ENCODE results near the gene DACH1. TPM values are rescaled to one million over a fixed set of nuclear protein-coding genes. Genes with fewer than 3 reads are reported as not detected.

DACH1 gene
- polyA plus RNA-seq, 3 donors = 0.03 to 0.69 (median 0.26) TPM

DNA sequence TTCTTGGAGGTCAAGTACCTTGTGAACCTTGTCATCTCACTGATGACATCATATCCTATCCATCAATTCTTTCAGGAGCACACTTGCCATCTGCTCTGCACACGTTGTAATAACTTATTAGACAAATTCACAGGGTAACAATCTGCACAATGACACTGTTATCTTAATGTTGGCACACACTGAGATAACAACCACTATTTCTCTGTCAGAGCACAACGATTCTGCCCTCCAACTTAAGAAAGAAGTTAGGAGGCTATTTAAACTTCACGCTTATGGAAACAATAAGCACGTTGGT lies 351.3 kb downstream of the DACH1 start:
- no peak overlapping the region for H3K4me3 Mint-ChIP-seq
- peaks cover 0 to 2% of the 10 kb centered on the region in 2 donors for H3K36me3 Mint-ChIP-seq
- intact Hi-C loops (cut with micrococcal nuclease) = no loop called here
- H2AFZ ChIP-seq (ENCODE audit: insufficient read depth, low read depth, low read length, poor library complexity, severe bottlenecking) = no peak overlapping the region
- H3K79me2 ChIP-seq (ENCODE audit: insufficient read depth, low read length) = no peaks in the 10 kb centered on the region
- no peak overlapping the region for H3K4me2 ChIP-seq (replicated peaks; ENCODE audit: extremely low read depth, low read length, poor library complexity, severe bottlenecking)
- H3K9me3 Mint-ChIP-seq = peaks cover 0 to 2% (median 0%) of the 10 kb centered on the region in 7 donors
- H3K9ac ChIP-seq (ENCODE audit: insufficient read depth, low read length, poor library complexity, severe bottlenecking) = no peak overlapping the region
- no peaks in the 10 kb centered on the region for H3K9me3 ChIP-seq (replicated peaks in 1 of 2; ENCODE audit: control insufficient read depth in 1 of 2, insufficient read depth in 1 of 2, low read length in 2 of 2)
- H3K27ac ChIP-seq (ENCODE audit: low read depth in 1 of 2, low read length in 2 of 2) = no peak overlapping the region
- H3K4me1 ChIP-seq (ENCODE audit: control insufficient read depth in 1 of 2, insufficient read depth in 2 of 2, low read length in 2 of 2) = no peaks in the 10 kb centered on the region
- H4K20me1 ChIP-seq (ENCODE audit: insufficient read depth, low read length) = no peaks in the 10 kb centered on the region
- H3K27ac Mint-ChIP-seq = no peak overlapping the region
- no peaks in the 10 kb centered on the region for H3K27me3 Mint-ChIP-seq (ENCODE audit: low read depth in 3 of 3)
- H3K27me3 ChIP-seq (ENCODE audit: control insufficient read depth in 2 of 2, insufficient read depth in 2 of 2, low read length in 2 of 2) = no peaks in the 10 kb centered on the region
- H3K4me1 Mint-ChIP-seq = no peaks in the 10 kb centered on the region
- 93% methylated on average over 1 of the region's 4 CpGs for WGBS (ENCODE audit: insufficient coverage)
- H3K4me3 ChIP-seq (replicated peaks in 1 of 3; ENCODE audit: low read depth in 2 of 3, low read length in 3 of 3) = no peak overlapping the region
- no peak for DNase-seq
- no peaks in the 10 kb centered on the region for H3K36me3 ChIP-seq (replicated peaks in 1 of 2; ENCODE audit: control insufficient read depth in 1 of 2, insufficient read depth in 2 of 2, low read length in 2 of 2)
- TF ChIP-seq CTCF (IDR thresholded peaks at IDR 0.05) = no peak

DNA sequence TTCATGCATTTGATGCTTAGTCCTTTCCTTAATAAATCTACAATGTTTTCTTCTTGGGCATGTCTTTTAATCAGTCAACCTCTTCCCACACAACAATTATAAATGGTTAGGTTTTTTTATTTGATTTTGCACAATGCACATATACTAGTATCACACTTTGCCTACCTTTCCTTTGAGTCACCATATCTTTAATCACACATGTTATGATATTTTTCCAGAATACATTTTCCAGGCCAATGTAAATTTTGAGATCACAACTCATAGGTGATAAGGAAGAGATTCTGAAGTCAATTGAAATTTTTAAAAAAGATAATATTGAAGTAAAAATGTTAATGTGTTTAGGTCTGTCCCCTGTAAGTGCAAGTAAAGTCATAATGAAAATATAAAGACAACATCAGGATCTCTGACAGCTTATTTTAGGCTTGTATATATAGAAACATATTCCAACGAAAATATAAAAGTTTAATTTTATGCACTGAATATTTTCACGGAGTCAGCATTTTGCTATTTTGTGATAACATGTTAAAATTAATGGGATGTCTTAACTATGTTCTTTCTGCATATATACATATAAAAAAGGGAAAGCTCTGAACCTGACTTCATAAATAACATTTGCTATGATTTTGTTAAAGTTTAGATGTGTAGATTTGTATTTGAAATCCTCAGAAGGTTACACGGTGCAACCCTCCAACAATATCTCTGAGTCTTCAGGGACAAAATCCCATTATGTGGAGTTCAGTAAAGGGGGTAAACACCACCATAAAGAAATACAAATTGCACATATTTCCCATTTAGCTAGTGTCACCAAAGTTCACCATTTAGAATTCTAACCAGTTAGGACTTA lies 351.9 kb downstream of the DACH1 start:
- TF ChIP-seq CTCF (IDR thresholded peaks at IDR 0.05) = no peak
- Histone ChIP-seq H3K27ac (ENCODE audit: low read depth in 1 of 2, low read length in 2 of 2) (no peak overlapping the region), H3K9ac (ENCODE audit: insufficient read depth, low read length, poor library complexity, severe bottlenecking) (no peak overlapping the region), H2AFZ (ENCODE audit: insufficient read depth, low read depth, low read length, poor library complexity, severe bottlenecking) (no peak overlapping the region), H4K20me1 (ENCODE audit: insufficient read depth, low read length) (no peaks in the 10 kb centered on the region), H3K9me3 (replicated peaks in 1 of 2; ENCODE audit: control insufficient read depth in 1 of 2, insufficient read depth in 1 of 2, low read length in 2 of 2) (no peaks in the 10 kb centered on the region), H3K79me2 (ENCODE audit: insufficient read depth, low read length) (no peaks in the 10 kb centered on the region), H3K4me3 (replicated peaks in 1 of 3; ENCODE audit: low read depth in 2 of 3, low read length in 3 of 3) (no peak overlapping the region), H3K27me3 (ENCODE audit: control insufficient read depth in 2 of 2, insufficient read depth in 2 of 2, low read length in 2 of 2) (no peaks in the 10 kb centered on the region), H3K36me3 (replicated peaks in 1 of 2; ENCODE audit: control insufficient read depth in 1 of 2, insufficient read depth in 2 of 2, low read length in 2 of 2) (no peaks in the 10 kb centered on the region), H3K4me1 (ENCODE audit: control insufficient read depth in 1 of 2, insufficient read depth in 2 of 2, low read length in 2 of 2) (no peaks in the 10 kb centered on the region), H3K4me2 (replicated peaks; ENCODE audit: extremely low read depth, low read length, poor library complexity, severe bottlenecking) (no peak overlapping the region)
- no CpG with 5 or more reads among the region's 3 CpGs for WGBS (ENCODE audit: insufficient coverage)
- Mint-ChIP-seq H3K27ac (peak overlapping the region in 1 of 7 donors; percentile 63), H3K36me3 (peaks cover 0 to 2% of the 10 kb centered on the region in 2 donors), H3K4me1 (no peaks in the 10 kb centered on the region), H3K4me3 (no peak overlapping the region), H3K9me3 (peaks cover 0 to 2% (median 0%) of the 10 kb centered on the region in 7 donors), H3K27me3 (ENCODE audit: low read depth in 3 of 3) (no peaks in the 10 kb centered on the region)
- intact Hi-C loops (cut with micrococcal nuclease) = no loop called here
- no peak for DNase-seq

Measured in CD14-positive monocyte (primary cell).